DOHH2 (cell line): ENCODE data around the gene ELF5.

ENCODE experiments used
- EZH2phosphoT487 ChIP-seq: fragments of 200-600 bp; sonication (generic); IDR thresholded peaks from 2 replicates; pipeline ENCODE4 v1.6.1; 2017; ENCODE audit warnings: borderline replicate concordance, mild to moderate bottlenecking, antibody characterized with exemption, low read length, moderate library complexity, mixed read lengths
- TF ChIP-seq, protein P1 (sequence below): fragments of 200-600 bp; sonication (generic); IDR thresholded peaks from one replicate; pipeline ENCODE4 v1.5.1; 2014; ENCODE audit warnings: antibody characterized with exemption, mild to moderate bottlenecking, low read depth, low read length; ENCODE audit not compliant: poor library complexity, severe bottlenecking

DNA sequence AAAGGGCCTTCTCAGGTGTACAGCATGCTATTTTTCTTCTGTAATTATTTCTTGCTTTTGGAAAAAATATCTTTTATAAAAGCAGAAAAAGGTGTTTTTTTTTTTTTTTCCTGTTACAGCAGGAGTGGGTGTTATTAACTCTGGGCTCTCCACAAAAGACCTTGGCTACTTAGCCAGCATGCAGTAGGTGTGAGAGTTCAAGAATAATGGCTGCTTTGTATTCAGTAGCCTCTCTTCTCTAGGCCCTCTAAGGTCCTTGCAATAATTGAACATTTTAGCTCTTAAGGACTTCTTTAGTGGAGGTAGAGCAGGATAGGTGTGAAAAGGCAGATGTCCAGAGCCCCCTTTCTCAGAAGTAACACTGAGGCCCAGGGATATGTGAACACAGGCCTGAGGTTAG is 3.4 kb downstream of the ELF5 start:
- TF ChIP-seq, protein P1, sequence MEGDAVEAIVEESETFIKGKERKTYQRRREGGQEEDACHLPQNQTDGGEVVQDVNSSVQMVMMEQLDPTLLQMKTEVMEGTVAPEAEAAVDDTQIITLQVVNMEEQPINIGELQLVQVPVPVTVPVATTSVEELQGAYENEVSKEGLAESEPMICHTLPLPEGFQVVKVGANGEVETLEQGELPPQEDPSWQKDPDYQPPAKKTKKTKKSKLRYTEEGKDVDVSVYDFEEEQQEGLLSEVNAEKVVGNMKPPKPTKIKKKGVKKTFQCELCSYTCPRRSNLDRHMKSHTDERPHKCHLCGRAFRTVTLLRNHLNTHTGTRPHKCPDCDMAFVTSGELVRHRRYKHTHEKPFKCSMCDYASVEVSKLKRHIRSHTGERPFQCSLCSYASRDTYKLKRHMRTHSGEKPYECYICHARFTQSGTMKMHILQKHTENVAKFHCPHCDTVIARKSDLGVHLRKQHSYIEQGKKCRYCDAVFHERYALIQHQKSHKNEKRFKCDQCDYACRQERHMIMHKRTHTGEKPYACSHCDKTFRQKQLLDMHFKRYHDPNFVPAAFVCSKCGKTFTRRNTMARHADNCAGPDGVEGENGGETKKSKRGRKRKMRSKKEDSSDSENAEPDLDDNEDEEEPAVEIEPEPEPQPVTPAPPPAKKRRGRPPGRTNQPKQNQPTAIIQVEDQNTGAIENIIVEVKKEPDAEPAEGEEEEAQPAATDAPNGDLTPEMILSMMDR, result no peak
- TF ChIP-seq EZH2phosphoT487, result no peak
